Panc1 (cell line): ENCODE measurements around the gene DIAPH3. TPM values are rescaled to one million over a fixed set of nuclear protein-coding genes. Genes with fewer than 3 reads are reported as not detected.

ENCODE experiments used
- ATAC-seq: fragments of 200-7000 bp; cut with Tn5 transposase; 2 replicates; pipeline ENCODE4 v1.9.1; 2020; ENCODE audit warnings: mild to moderate bottlenecking, moderate library complexity
- BruUV-seq: library from RNA; stranded (reverse); fragments of 400-500 nt; replicated peaks from 2 replicates; lab custom pipeline; 2021; lab: Mats Ljungman, UMichigan
- CTCF ChIA-PET: fragments of 300-600 bp; sonication (Branson Sonifier 250); formaldehyde crosslinking; loops from one replicate; lab custom pipeline; 2022; ENCODE audit warnings: antibody characterized with exemption; lab: Charles Lee
- POLR2A ChIA-PET: fragments of 300-600 bp; sonication (Branson Sonifier 250); formaldehyde crosslinking; loops from one replicate; lab custom pipeline; 2022; ENCODE audit warnings: antibody characterized with exemption; lab: Charles Lee
- DNase-seq: peaks from one replicate; pipeline ENCODE4 v3.0.0-alpha.2; 2010; ENCODE audit warnings: low read depth, low spot score
- H3K27ac ChIP-seq: 2 replicates; pipeline ENCODE4 v1.5.1; 2011; ENCODE audit warnings: mild to moderate bottlenecking, low read length, inconsistent platforms
- H3K27me3 ChIP-seq: fragments of 200-500 bp; sonication (Bioruptor generic); 2 replicates; pipeline ENCODE4 v1.6.0; 2014; ENCODE audit warnings: low read length, inconsistent platforms; ENCODE audit not compliant: control insufficient read depth, insufficient read depth
- H3K36me3 ChIP-seq: fragments of 200-500 bp; sonication (Bioruptor generic); 2 replicates; pipeline ENCODE4 v1.5.1; 2014; ENCODE audit warnings: inconsistent platforms, mild to moderate bottlenecking, low read length, moderate library complexity; ENCODE audit not compliant: control insufficient read depth, insufficient read depth
- H3K4me1 ChIP-seq: 2 replicates; pipeline ENCODE4 v1.5.1; 2011; ENCODE audit warnings: inconsistent platforms, mild to moderate bottlenecking, low read length, moderate library complexity; ENCODE audit not compliant: control insufficient read depth, insufficient read depth
- H3K4me3 ChIP-seq, 2 experiments: 2 replicates each; pipeline ENCODE4 v1.5.1; 2011 to 2012; ENCODE audit warnings: low read depth in 2 of 2, low read length in 2 of 2, mild to moderate bottlenecking in 2 of 2, inconsistent platforms in 1 of 2, moderate library complexity in 1 of 2
- H3K9me3 ChIP-seq: fragments of 200-500 bp; sonication (Bioruptor generic); 2 replicates; pipeline ENCODE4 v1.5.1; 2014; ENCODE audit warnings: low read depth, mild to moderate bottlenecking, inconsistent platforms, low read length, moderate library complexity; ENCODE audit not compliant: control insufficient read depth, insufficient read depth
- CTCF ChIP-seq: fragments of 450-650 bp; IDR thresholded peaks from 2 replicates; pipeline ENCODE4 v1.5.1; 2017; ENCODE audit warnings: mild to moderate bottlenecking
- POLR2AphosphoS5 ChIP-seq: IDR thresholded peaks from 2 replicates; pipeline ENCODE4 v1.6.1; 2012; ENCODE audit warnings: mild to moderate bottlenecking, low read depth, low read length, moderate library complexity
- REST ChIP-seq, 2 experiments: IDR thresholded peaks; 2 replicates each; pipeline ENCODE4 v1.6.1; 2011 to 2012; ENCODE audit warnings: low read depth in 2 of 2, control low read depth in 1 of 2, low read length in 1 of 2, mild to moderate bottlenecking in 1 of 2, moderate library complexity in 1 of 2; ENCODE audit not compliant: insufficient read depth in 1 of 2
- SIN3A ChIP-seq: IDR thresholded peaks from 2 replicates; pipeline ENCODE4 v1.6.1; 2012; ENCODE audit warnings: low read depth, mild to moderate bottlenecking, low read length, moderate library complexity, borderline replicate concordance; ENCODE audit not compliant: insufficient read depth
- TCF7L2 ChIP-seq: IDR thresholded peaks from 2 replicates; pipeline ENCODE4 v1.6.1; 2011; ENCODE audit warnings: mild to moderate bottlenecking, low read depth, low read length, inconsistent platforms
- in situ Hi-C: cut with HindIII; loops from 2 replicates; pipeline ENCODE4 v1.10.0; 2016; ENCODE audit warnings: low sequenced_read_pairs, low pct_unique_long_range_greater_than_20kb
- intact Hi-C: fragments of 100-400 bp; cut with micrococcal nuclease; formaldehyde crosslinking; loops from one replicate; pipeline ENCODE4 v1.10.0; 2022; ENCODE audit not compliant: unreplicated experiment
- total RNA-seq: library from RNA; stranded (reverse); gene quantifications from one replicate; pipeline ENCODE4 v1.2.1, GENCODE V29; 2021; ENCODE audit not compliant: unreplicated experiment

DIAPH3 gene
- total RNA-seq, 1 experiment from 2014 or later, result 15.4 TPM

GRCh38 chr13:60138674-60139073 lies 25.1 kb downstream of the DIAPH3 start:
- in situ Hi-C loops (no loop called here), intact Hi-C loops (no loop called here)
- no TSS peak for BruUV-seq
- ChIA-PET POLR2A (no interaction called here), CTCF (no interaction called here)
- Histone ChIP-seq H3K27ac (no peak overlapping the region), H3K9me3 (no peaks in the 10 kb centered on the region), H3K4me1 (peaks cover 3% of the 10 kb centered on the region; the same call in 1 of the 2 replicates), H3K36me3 (no peaks in the 10 kb centered on the region), H3K27me3 (no peaks in the 10 kb centered on the region), H3K4me3 (no peak overlapping the region)
- DNase-seq (no peak), ATAC-seq (no peak)
- TF ChIP-seq SIN3A (no peak), POLR2AphosphoS5 (no peak), CTCF (no peak), REST (IDR thresholded peaks at IDR 0.05; ENCODE audit: insufficient read depth in 1 of 2, low read depth in 2 of 2, low read length in 1 of 2) (no peak), TCF7L2 (no peak)

DNA sequence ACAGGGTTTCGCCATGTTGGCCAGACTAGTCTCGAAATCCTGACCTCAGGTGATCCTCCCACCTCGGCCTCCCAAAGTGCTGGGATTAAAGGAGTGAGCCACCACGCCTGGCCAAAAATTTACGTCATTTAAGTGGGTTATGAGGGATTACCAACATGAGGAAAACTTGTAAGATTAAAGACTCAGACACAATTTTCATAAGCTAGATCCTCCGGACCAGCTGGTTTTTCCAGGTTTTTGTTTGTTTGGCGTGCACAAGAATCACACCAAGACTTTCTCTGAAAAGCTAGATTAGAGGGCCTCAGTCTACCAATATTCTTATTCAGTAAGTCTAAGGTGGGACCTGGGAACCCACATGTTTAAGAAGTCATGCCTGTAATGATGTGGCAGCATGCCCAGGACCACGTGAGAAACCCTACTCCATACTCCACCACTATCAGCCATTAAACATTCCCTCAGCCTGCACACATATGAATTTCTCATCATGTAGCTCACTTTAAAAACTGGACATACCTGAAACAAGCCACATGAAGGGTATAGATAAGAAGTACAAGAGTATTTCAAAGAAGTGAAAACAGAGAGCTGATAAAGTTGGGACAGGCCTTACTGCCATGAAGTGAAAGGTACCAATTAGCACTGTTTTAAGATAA lies 25.7 kb downstream of the DIAPH3 start:
- in situ Hi-C loops, result no loop called here
- no peak overlapping the region; the same call in 1 of the 2 replicates for H3K27ac ChIP-seq
- H3K27me3 ChIP-seq, result no peaks in the 10 kb centered on the region
- H3K9me3 ChIP-seq, result no peaks in the 10 kb centered on the region
- ChIA-PET POLR2A (no interaction called here), CTCF (no interaction called here)
- DNase-seq (no peak), ATAC-seq (no peak)
- no peak for TF ChIP-seq TCF7L2
- TF ChIP-seq CTCF, result no peak
- TF ChIP-seq SIN3A, result no peak
- TF ChIP-seq REST (IDR thresholded peaks at IDR 0.05; ENCODE audit: insufficient read depth in 1 of 2, low read depth in 2 of 2, low read length in 1 of 2), result no peak
- TF ChIP-seq POLR2AphosphoS5, result no peak
- no peak overlapping the region for H3K4me3 ChIP-seq
- intact Hi-C loops, result no loop called here
- no peaks in the 10 kb centered on the region for H3K36me3 ChIP-seq
- no TSS peak for BruUV-seq
- H3K4me1 ChIP-seq, result peaks cover 3% of the 10 kb centered on the region; the same call in 1 of the 2 replicates
